Islet precursor cell (in vitro differentiated cells): ENCODE measurements around the gene NOL6.
"Not testable (repeated sequence)": the region's sequence is repeated elsewhere in the genome, so short reads cannot be mapped to it uniquely, and the experiment has no call there.

ENCODE experiments used
- DNase-seq: peaks from one replicate; pipeline ENCODE4 v3.0.0-alpha.2; 2018

The NOL6 gene

GRCh38 chr9:33472171-33472880 lies 1.4 kb downstream of the NOL6 start:
- peak; percentile 38 for DNase-seq

GRCh38 chr9:33471361-33471760 lies 2.4 kb downstream of the NOL6 start:
- no peak for DNase-seq

- no peak for DNase-seq
These were observed 3.8 kb downstream of the NOL6 start for GRCh38 chr9:33469891-33470290.

DNA sequence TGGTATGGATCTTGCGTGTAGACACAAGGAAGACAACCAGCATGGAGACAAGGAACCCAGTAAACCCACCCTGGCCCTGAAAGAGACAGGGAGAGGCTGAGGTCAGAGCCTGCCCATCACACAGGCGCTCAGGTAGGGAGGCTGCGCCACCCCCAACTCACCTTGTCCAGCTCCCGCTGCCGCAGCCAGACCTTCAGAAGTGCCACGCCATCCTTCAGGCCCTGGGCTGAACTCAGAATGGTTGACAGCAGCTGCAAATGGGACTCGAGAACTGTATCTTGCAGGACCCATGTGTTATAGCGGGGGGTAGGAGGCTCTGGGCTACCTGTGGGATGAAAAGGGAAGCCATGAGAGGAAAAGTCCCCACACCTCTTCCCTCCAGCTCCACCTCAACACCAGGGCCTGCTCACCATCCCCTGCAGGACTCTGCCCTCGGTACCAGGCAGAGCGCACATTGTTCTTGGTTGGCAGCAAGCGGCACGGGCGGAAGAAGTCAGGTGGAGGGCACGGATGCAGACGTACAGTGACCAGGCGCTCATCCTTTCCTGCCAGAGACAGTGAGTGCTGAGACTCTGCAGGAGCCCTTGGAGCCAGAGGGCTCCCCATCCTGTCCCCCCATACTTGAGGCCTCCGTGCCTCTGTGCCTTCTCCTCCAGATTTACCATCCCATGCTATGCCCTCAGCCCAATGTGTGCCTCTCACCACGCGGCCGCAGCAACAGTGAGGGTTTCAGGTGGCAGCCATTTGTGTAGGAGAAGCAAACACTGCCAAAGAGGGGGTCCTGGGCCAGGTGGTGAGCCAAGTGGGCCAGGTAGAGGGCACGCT lies 4.7 kb downstream of the NOL6 start:
- no peak for DNase-seq

GRCh38 chr9:33468215-33468730 lies 5.5 kb downstream of the NOL6 start:
- no peak for DNase-seq

DNA sequence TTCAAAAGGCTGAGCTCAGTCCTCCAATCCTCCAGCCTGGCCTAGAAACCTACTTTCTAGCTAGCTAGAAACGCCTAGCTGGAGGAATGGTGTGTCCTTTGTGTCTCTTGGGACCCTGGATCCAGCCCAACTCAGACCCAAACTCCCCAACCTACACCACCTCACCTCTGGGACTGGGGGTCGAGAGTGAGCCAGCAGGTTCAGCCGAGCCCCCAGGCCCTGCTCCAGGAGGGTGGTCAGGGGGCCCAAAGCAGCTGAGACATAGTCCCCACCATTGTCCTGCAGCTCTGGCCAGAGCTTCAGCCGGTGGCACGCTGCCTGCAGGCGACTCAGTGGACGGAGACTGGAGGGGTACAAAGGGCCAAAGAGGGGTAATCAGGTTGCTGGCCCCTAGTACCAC lies 6.2 kb downstream of the NOL6 start:
- DNase-seq = no peak

GRCh38 chr9:33466565-33467495 lies 6.9 kb downstream of the NOL6 start:
- DNase-seq = peak; percentile 84

DNA sequence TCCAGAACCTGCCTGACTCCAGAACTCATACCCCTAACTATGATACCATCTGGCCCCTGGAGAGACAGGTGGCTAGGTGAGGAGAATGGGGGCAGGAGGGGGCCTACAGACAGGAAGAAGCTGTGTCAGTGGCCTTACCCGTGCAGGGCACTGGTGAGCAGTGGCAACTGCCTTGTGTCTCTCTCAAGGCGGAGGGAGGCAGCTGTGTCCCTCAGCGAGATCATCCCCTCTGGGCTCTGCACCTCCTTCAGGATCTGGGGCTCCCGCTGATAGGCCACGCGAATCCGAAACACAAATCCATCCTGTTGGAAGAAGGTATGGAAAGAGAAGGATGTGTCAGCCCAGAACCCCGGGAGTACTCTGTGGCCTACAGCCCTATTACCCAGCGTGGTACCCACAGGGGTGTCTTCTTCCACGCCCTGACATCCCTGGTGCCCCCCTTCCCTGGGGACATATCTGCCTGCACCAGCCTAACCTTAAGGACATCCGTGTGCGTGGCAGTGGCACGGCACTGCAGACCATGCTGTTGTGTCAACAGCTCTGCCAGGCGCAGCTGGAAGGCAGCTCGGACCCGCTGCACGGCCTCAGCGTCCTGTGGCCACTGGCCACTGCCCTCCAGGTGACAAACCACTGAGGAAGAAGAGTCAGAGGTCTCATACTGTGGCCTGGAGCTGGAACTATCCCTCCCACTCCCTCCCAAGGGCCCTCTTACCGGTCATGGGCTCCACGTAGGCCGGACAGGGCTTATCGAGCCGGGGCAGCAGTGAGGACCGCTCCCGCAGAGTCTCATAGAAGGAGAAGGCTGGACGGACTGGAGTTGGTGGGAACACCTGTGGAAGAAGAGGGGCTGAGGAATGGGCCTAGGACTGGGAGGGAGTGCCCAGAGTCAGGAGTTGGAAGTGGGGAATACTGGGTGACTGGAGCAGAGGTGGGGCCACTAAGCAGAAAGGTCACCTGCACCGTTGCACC lies 7.8 kb downstream of the NOL6 start:
- no peak for DNase-seq

DNA sequence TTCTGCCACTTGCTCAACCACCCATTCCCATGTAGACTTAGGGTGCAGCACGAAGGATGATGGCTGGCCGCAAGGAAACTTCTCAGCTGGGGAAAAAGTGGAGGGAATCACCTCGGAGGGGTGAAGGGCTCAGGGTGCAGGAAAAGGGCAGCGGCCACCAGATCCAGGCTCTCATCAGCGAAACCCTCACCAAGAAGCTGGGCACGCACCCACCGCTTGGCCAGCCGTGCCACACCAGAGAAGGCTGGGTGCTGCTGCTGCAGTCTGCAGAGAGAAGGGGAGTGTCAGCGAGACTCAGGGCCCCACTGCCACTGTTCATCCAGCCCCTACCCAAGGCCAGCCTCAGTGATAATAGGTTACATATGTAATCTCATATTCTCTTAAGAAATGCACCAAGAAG lies 8.6 kb downstream of the NOL6 start:
- DNase-seq = no peak

DNA sequence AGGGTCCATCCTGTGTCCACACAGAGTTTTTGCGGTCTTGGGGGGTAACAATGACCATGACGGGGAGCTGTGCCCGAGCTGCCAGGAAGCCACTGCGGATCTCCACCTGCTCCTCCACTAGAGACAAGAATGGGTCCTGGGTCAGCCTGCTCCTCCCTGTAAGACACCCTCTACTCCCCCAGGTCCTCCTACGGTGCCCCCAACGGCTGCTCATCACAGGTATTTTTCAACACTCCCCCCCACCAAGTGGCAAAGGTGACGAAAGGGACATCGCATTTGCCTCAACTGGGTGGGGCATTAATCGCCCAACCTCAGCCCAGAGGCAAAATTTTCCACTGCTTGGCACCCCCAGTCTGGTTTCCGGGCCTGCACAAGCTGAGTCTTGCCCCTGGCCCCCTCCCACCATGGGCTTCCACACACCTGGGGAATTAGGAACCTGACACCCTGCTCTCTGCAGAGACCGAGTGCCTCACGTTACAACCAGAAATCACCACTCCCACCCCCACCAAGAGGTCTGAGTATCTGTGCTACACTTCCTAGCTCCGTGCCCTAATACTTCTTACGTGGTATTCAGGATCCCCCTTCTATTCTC lies 9.6 kb downstream of the NOL6 start:
- DNase-seq = no peak

GRCh38 chr9:33463151-33463550 lies 10.6 kb downstream of the NOL6 start:
- DNase-seq = no peak

- no peak for DNase-seq
These were observed 12.2 kb downstream of the NOL6 start for GRCh38 chr9:33461492-33461891.

- DNase-seq = no peak
These were observed 12.9 kb downstream of the NOL6 start for GRCh38 chr9:33460854-33461253.

DNA sequence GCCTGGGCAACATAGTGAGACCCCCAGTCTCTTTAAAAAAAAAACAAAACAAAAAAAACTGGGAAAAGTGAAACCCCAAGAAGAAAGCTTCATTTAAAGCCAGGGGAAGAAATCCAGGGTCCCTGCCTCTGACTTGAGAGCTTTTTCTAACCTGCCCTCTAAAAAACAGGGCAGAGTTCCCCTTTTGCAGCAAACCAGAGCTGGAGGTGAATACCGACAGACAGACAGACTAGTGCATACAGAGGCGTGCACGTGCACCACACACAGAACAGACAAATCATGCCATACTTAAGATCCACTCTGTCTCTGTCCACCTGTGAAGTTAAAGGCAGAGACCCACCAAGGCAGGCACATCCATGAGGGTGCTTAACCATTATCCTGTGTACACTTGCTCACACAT lies 14.6 kb downstream of the NOL6 start:
- no peak for DNase-seq

- DNase-seq = peak; percentile 72
These were observed 15.3 kb downstream of the NOL6 start for GRCh38 chr9:33458444-33458843.

- DNase-seq = no peak
These were observed 17.8 kb downstream of the NOL6 start for GRCh38 chr9:33455945-33456344.

- not testable (repeated sequence) for DNase-seq
These were observed 18.3 kb downstream of the NOL6 start for GRCh38 chr9:33455456-33455855.

- DNase-seq = not testable (repeated sequence)
These were observed 19.1 kb downstream of the NOL6 start for GRCh38 chr9:33454661-33455026.

DNA sequence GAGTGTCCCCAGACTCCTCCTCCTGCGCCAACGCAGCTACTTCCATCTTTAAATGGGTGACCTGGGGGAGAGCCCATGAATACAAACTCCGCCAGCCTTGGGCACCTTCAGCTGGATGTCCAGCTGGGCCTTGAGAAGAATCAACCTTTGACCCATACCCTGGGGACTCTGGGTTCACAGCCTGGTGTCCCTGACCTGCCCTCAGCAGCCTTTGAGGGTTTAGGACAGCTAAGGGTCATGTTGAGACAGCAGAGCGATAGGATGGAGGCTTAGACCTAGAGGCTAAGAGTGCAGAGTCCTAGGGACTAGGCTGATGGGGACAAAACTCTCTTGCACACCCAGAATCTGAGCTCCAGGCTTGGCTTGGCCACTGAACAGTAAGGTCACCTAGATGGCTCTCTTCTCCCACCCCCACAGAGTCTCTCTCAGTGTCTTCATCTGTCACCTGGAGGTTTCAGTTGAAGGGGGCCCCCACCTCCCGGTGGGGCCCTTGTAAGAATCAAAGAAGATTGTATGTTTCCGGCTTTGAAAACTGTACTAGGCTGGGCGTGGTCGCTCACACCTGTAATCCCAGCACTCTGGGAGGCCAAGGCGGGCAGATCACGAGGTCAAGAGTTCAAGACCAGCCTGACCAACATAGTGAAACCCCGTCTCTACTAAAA lies 19.6 kb downstream of the NOL6 start:
- DNase-seq = no peak

DNA sequence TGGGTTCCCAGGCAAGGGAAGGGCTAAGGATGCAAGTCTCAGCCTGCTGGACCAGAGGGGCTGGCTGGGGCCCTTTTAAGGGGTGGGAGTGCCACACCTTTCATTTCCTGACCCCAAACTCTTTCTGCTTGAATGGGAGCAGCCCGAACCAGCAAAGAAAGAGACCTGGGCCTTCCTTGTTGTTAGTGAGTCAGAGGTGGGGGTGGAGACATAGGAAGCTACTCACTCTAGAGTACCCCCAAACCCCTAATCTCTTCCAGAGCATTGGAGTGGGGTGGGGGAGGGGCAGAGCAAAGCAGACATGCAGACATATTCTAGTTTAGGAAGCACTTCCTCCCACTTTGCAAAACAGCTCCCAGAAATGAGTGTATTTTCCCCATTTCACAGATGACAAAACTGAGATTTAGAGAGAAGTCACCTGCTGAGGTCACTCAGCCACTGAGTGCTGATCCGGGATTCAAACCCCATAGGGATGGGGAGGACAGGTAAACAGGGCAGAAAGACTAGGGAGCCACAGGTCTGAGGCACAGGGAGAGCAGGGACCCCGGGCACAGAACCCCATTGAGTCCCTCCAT lies 20.4 kb downstream of the NOL6 start:
- no peak for DNase-seq
